GM23248 (cell line): Measurements from ENCODE around the gene DNHD1. TPM values are rescaled to one million over a fixed set of nuclear protein-coding genes. Genes with fewer than 3 reads are reported as not detected.
A peak's percentile ranks its signal among the peaks of the same experiment; 100 is the strongest.
"Not testable (repeated sequence)": the region's sequence is repeated elsewhere in the genome, so short reads cannot be mapped to it uniquely, and the experiment has no call there.

Source experiments
- DNase-seq: peaks from one replicate; pipeline ENCODE4 v3.0.0-alpha.2; 2015
- H2AFZ ChIP-seq: fragments of 200-600 bp; sonication (generic); 2 replicates; pipeline ENCODE4 v1.6.1; 2016; ENCODE audit warnings: antibody characterized with exemption
- H3F3A ChIP-seq: fragments of 200-600 bp; sonication (generic); 2 replicates; pipeline ENCODE4 v1.6.1; 2016; ENCODE audit warnings: mild to moderate bottlenecking, antibody characterized with exemption, mixed run types; ENCODE audit not compliant: insufficient read depth
- H3K27ac ChIP-seq: fragments of 200-600 bp; sonication (generic); 2 replicates; pipeline ENCODE4 v1.5.1; 2016; ENCODE audit warnings: mild to moderate bottlenecking
- H3K27me3 ChIP-seq: fragments of 200-600 bp; sonication (generic); replicated peaks from 2 replicates; pipeline ENCODE4 v1.6.1; 2016; ENCODE audit warnings: mild to moderate bottlenecking; ENCODE audit not compliant: insufficient read depth
- H3K36me3 ChIP-seq: fragments of 200-600 bp; sonication (generic); 2 replicates; pipeline ENCODE4 v1.6.1; 2016; ENCODE audit warnings: low read depth, mild to moderate bottlenecking
- H3K4me1 ChIP-seq: fragments of 200-600 bp; sonication (generic); 2 replicates; pipeline ENCODE4 v1.6.1; 2016; ENCODE audit warnings: mild to moderate bottlenecking; ENCODE audit not compliant: insufficient read depth
- H3K4me2 ChIP-seq: fragments of 200-600 bp; sonication (generic); one replicate; pipeline ENCODE4 v1.6.1; 2016; ENCODE audit warnings: mild to moderate bottlenecking; ENCODE audit not compliant: unreplicated experiment
- H3K4me3 ChIP-seq: fragments of 200-600 bp; sonication (generic); 2 replicates; pipeline ENCODE4 v1.5.1; 2016; ENCODE audit warnings: mild to moderate bottlenecking
- H3K79me2 ChIP-seq: fragments of 200-600 bp; sonication (generic); 2 replicates; pipeline ENCODE4 v1.6.1; 2016; ENCODE audit warnings: mild to moderate bottlenecking; ENCODE audit not compliant: insufficient read depth
- H3K9ac ChIP-seq: fragments of 200-600 bp; sonication (generic); 2 replicates; pipeline ENCODE4 v1.6.1; 2016; ENCODE audit warnings: mild to moderate bottlenecking
- H3K9me2 ChIP-seq: fragments of 200-600 bp; sonication (generic); 2 replicates; pipeline ENCODE4 v1.6.1; 2016; ENCODE audit warnings: mixed run types, mild to moderate bottlenecking, moderate library complexity; ENCODE audit not compliant: insufficient read depth
- H3K9me3 ChIP-seq: fragments of 200-600 bp; sonication (generic); one replicate; pipeline ENCODE4 v1.6.1; 2017; ENCODE audit warnings: low read depth
- H4K20me1 ChIP-seq: fragments of 200-600 bp; sonication (generic); 2 replicates; pipeline ENCODE4 v1.6.0; 2016; ENCODE audit not compliant: insufficient read depth
- EZH2 ChIP-seq: fragments of 200-600 bp; sonication (generic); IDR thresholded peaks from 2 replicates; pipeline ENCODE4 v1.6.1; 2018; ENCODE audit warnings: antibody characterized with exemption, mild to moderate bottlenecking; ENCODE audit not compliant: insufficient read depth, poor library complexity, severe bottlenecking
- EZH2phosphoT487 ChIP-seq: fragments of 200-600 bp; sonication (generic); IDR thresholded peaks from 2 replicates; pipeline ENCODE4 v1.6.1; 2018; ENCODE audit warnings: antibody characterized with exemption, moderate library complexity, mild to moderate bottlenecking, low read depth; ENCODE audit not compliant: insufficient read depth
- WGBS, 2 experiments: methylation state at CpG; one replicate each; pipeline ENCODE4 v1.1.6; 2015 to 2017; ENCODE audit warnings: low lambda C conversion rate in 2 of 2, low coverage in 1 of 2; ENCODE audit errors: missing lambda C conversion rate in 2 of 2; 5-methylcytosine and 5-hydroxymethylcytosine counted together
- in situ Hi-C: fragments of 300-500 bp; cut with MboI; formaldehyde crosslinking; loops from 2 replicates; pipeline ENCODE4 v1.15.0; 2020
- polyA plus RNA-seq: library from polyadenylated mRNA; unstranded; fragments of >200 nt; fragmentation: Nextera tagmentation; extraction: Ambion mirVana; gene quantifications from 2 replicates; pipeline ENCODE4 v1.2.1, GENCODE V29; 2016
- total RNA-seq: library from RNA; depleted of rRNA; stranded (reverse); fragments of >200 nt; shearing (Covaris generic); gene quantifications from 2 replicates; pipeline ENCODE4 v1.2.3, GENCODE V29; 2014

DNHD1 gene
- total and polyA plus RNA-seq, 2 experiments from 2014 or later = 1.1 to 2.2 TPM

- no peak for DNase-seq
- Histone ChIP-seq H3K4me1 (peaks cover 25% of the 10 kb centered on the region), H3K79me2 (no peaks in the 10 kb centered on the region), H3K27me3 (no peaks in the 10 kb centered on the region), H3K9me2 (no peaks in the 10 kb centered on the region), H3F3A (peaks cover 40% of the 10 kb centered on the region), H3K27ac (no peak overlapping the region), H4K20me1 (no peaks in the 10 kb centered on the region), H3K4me3 (no peak overlapping the region), H3K4me2 (no peak overlapping the region), H3K9ac (no peak overlapping the region), H3K9me3 (no peaks in the 10 kb centered on the region), H3K36me3 (no peaks in the 10 kb centered on the region), H2AFZ (no peak overlapping the region)
- WGBS, 2 experiments = 96 to 100% methylated on average over 3 of the region's 3 CpGs
- in situ Hi-C loops = no loop called here
- no peak for TF ChIP-seq EZH2
- TF ChIP-seq EZH2phosphoT487 = no peak
Measured at GRCh38 chr11:6502382-6502781, 5.3 kb downstream of the DNHD1 start.

DNA sequence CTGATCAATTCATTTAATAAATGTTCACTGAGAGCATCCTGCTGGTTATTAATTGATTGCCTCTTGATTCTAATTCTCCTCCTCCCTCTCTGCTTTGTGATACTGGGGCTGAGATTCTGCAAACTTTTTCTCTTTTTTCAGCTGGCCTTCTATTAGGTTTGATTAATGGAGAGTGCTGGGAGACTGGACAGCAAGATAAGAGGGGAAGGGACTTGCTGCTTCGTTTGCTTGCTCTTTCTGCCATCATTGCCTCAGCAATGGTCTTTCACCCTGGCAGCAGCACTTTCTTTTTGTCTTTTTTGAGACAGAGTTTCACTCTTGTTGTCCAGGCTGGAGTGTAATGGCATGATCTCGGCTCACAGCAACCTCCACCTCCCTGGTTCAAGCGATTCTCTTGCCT lies 7.1 kb downstream of the DNHD1 start:
- Histone ChIP-seq H3K9ac (no peak overlapping the region), H3K4me1 (peaks cover 15% of the 10 kb centered on the region), H2AFZ (no peak overlapping the region), H3K4me3 (no peak overlapping the region), H3F3A (peaks cover 27% of the 10 kb centered on the region), H3K9me3 (no peaks in the 10 kb centered on the region), H3K36me3 (no peaks in the 10 kb centered on the region), H3K79me2 (no peaks in the 10 kb centered on the region), H3K4me2 (no peak overlapping the region), H3K27ac (no peak overlapping the region), H4K20me1 (no peaks in the 10 kb centered on the region), H3K27me3 (no peaks in the 10 kb centered on the region), H3K9me2 (no peaks in the 10 kb centered on the region)
- in situ Hi-C loops = no loop called here
- TF ChIP-seq EZH2phosphoT487 (no peak), EZH2 (no peak)
- 90 to 99% methylated on average over 3 of the region's 3 CpGs for WGBS, 2 experiments
- no peak for DNase-seq

DNA sequence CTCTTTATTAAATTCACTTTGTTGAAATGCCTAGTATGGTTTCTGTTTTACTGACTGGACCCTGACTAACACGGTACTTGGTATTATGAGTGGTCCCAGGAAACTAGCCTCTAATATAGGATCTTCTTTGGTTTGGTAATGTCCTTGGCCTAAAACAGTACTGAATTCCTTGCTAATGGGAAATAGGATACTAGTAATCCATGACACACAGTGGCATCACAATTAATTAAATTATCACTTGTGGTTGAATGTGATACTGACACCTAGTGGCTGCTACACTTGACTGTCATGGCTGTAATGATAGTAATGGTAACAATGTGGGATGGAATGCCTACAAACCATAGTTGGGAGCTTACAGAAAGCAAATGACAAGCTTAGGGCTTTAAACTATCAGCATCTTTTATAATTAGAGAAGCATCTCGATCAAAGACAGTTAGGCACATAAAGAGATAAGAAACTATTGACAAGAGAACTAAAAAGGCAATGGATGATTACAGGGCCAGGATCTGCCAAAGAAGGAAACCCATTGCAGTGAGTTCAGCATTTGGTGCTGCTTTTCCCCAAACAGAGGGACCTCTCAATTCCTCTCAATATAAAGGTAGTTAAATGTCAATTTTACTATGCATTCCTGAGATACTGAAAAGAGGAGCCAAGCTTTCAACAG lies 8.6 kb downstream of the DNHD1 start:
- 3 to 10% methylated on average over 2 of the region's 2 CpGs for whole genome bisulfite sequencing, 2 experiments
- no peak overlapping the region for H3K4me2 ChIP-seq

DNA sequence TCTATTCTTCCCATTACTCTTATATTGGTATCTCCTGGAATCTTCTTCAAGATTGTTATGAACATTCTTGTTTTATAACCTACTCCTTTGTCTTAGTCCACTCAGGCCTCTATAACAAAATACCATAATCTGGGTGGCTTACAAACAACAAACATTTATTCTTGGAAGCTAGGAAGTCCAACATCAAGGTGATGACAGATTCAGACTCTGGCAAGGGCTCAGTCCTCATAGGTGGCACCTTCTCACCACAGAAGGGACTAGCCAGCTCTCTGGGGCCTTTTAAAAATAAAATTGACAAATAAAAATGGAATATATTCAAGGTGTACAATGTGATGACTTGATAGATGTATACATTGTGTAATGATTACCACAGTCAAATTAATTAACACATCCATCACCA lies 19.8 kb downstream of the DNHD1 start:
- peaks cover 17% of the 10 kb centered on the region for H3K36me3 ChIP-seq
- no peaks in the 10 kb centered on the region for H3K79me2 ChIP-seq
- no peak overlapping the region for H2AFZ ChIP-seq
- no peaks in the 10 kb centered on the region for H3K9me2 ChIP-seq
- no peak for TF ChIP-seq EZH2
- no peaks in the 10 kb centered on the region for H3K9me3 ChIP-seq
- no peak overlapping the region for H3K4me2 ChIP-seq
- no peak for DNase-seq
- no peaks in the 10 kb centered on the region for H3K4me1 ChIP-seq
- no peaks in the 10 kb centered on the region for H4K20me1 ChIP-seq
- H3K4me3 ChIP-seq = no peak overlapping the region
- no peak overlapping the region for H3K9ac ChIP-seq
- no peaks in the 10 kb centered on the region for H3F3A ChIP-seq
- in situ Hi-C loops = no loop called here
- H3K27me3 ChIP-seq = no peaks in the 10 kb centered on the region
- H3K27ac ChIP-seq = no peak overlapping the region

More for the DNA sequence above, 8.6 kb downstream of the DNHD1 start:
- Histone ChIP-seq H3K27me3 (no peaks in the 10 kb centered on the region), H3K9me2 (no peaks in the 10 kb centered on the region), H3K9me3 (no peaks in the 10 kb centered on the region), H3K27ac (peak overlapping the region; percentile 68), H3K4me1 (peaks cover 20% of the 10 kb centered on the region), H2AFZ (no peak overlapping the region), H3K9ac (no peak overlapping the region), H3K79me2 (no peaks in the 10 kb centered on the region), H4K20me1 (no peaks in the 10 kb centered on the region), H3K36me3 (no peaks in the 10 kb centered on the region; the same call in 1 of the 2 replicates), H3K4me3 (no peak overlapping the region), H3F3A (peaks cover 39% of the 10 kb centered on the region)
- peak; percentile 86 for DNase-seq
- in situ Hi-C loops = no loop called here
- TF ChIP-seq EZH2phosphoT487 (no peak), EZH2 (no peak)

DNA sequence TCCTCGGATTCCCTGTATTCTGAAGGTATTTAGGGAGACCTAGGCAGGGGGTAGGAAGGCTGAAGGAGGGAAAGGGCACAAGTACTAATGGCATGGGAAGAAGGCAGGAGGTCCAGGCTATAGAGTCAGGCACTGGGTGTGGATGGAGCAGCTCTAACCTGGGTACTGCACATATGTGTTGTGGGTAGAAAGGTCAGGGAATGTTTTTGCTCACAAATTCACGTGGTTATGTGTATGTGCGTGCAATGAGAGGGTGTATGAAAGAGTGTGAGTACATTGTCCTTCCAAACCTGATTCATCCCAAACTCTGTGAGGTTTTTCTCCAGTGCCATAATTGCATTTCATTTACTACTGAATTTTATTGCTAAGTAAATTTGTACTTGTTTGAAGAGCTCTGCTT lies 23.2 kb downstream of the DNHD1 start:
- Histone ChIP-seq H3K9me3 (no peaks in the 10 kb centered on the region), H3K4me3 (no peak overlapping the region), H3K4me1 (peaks cover 10% of the 10 kb centered on the region), H3K36me3 (peaks cover 13% of the 10 kb centered on the region; the same call in 1 of the 2 replicates), H3K79me2 (no peaks in the 10 kb centered on the region), H3K9ac (no peak overlapping the region), H3K27me3 (no peaks in the 10 kb centered on the region), H3K27ac (no peak overlapping the region), H3K4me2 (no peak overlapping the region), H3K9me2 (0 out of 2 replicates have a peak, but pooled peaks cover 3% of the 10 kb centered on the region), H4K20me1 (no peaks in the 10 kb centered on the region), H2AFZ (no peak overlapping the region), H3F3A (peaks cover 5% of the 10 kb centered on the region; the same call in 1 of the 2 replicates)
- WGBS, 2 experiments = 70 to 78% methylated on average over 3 of the region's 3 CpGs
- in situ Hi-C loops = no loop called here
- no peak for DNase-seq
- TF ChIP-seq EZH2 (no peak), EZH2phosphoT487 (no peak)

GRCh38 chr11:6521946-6522345 lies 24.9 kb downstream of the DNHD1 start:
- H3K9me2 ChIP-seq, H3K27ac ChIP-seq, H3K36me3 ChIP-seq, H3F3A ChIP-seq, H3K4me2 ChIP-seq, DNase-seq, H2AFZ ChIP-seq, H3K9ac ChIP-seq, H3K79me2 ChIP-seq, H3K9me3 ChIP-seq, H4K20me1 ChIP-seq, in situ Hi-C loops, H3K27me3 ChIP-seq, H3K4me3 ChIP-seq, H3K4me1 ChIP-seq: not testable (repeated sequence)
- 96 to 97% methylated on average over 3 of the region's 3 CpGs for WGBS, 2 experiments
